ENCODE results near the gene AK2.

DNA sequence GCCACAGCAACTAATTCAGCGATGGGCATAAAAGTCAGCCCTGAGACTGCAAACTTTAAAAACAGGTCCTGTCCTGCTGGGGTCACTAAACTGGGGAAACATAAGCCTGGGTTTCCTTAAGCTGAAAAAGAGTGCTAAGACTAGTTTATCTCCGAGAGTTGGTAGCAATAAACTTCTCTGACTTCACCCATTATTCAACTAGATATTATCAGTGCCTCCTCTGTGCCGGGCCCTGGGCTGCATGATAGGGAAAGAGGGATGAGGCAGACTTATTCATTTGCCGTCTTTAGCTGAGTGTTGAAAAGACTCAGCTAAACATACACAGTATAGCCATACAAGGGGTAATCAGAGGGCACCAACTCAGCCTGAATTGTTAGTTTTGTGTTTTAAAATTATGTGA, 33.0 kb downstream of the AK2 start:
- TF ChIP-seq POLR2A (IDR thresholded peaks at IDR 0.05; ENCODE audit: low read depth, low read length): no peak
- TF ChIP-seq TAF1 (IDR thresholded peaks at IDR 0.05; ENCODE audit: borderline replicate concordance, low read depth, low read length): no peak
- no peak for TF ChIP-seq POLR2AphosphoS5 (IDR thresholded peaks at IDR 0.05; ENCODE audit: low read depth, low read length)
